Endodermal cell (in vitro differentiated cells): ENCODE results near the gene RAB19. TPM values are rescaled to one million over a fixed set of nuclear protein-coding genes. Genes with fewer than 3 reads are reported as not detected.
A peak's percentile ranks its signal among the peaks of the same experiment; 100 is the strongest.

Experiments used
- DNase-seq: peaks from one replicate; pipeline ENCODE4 v3.0.0-alpha.2; 2017
- H3K27ac ChIP-seq: 2 replicates; pipeline ENCODE4 v1.5.1; 2013; ENCODE audit warnings: mild to moderate bottlenecking, low read depth, low read length, moderate library complexity
- H3K27me3 ChIP-seq: 2 replicates; pipeline ENCODE4 v1.6.1; 2013; ENCODE audit warnings: mild to moderate bottlenecking, low read length, moderate library complexity; ENCODE audit not compliant: insufficient read depth, control insufficient read depth, poor library complexity, severe bottlenecking
- H3K36me3 ChIP-seq: 2 replicates; pipeline ENCODE4 v1.7.0; 2013; ENCODE audit warnings: mild to moderate bottlenecking, low read length, moderate library complexity; ENCODE audit not compliant: control insufficient read depth, insufficient read depth
- H3K4me1 ChIP-seq: one replicate; pipeline ENCODE4 v1.7.0; 2013; ENCODE audit warnings: low read length; ENCODE audit not compliant: control insufficient read depth, insufficient read depth
- H3K4me3 ChIP-seq: 2 replicates; pipeline ENCODE4 v1.5.1; 2013; ENCODE audit warnings: mild to moderate bottlenecking, low read length, moderate library complexity
- H3K9ac ChIP-seq: 2 replicates; pipeline ENCODE4 v1.6.1; 2013; ENCODE audit warnings: mild to moderate bottlenecking, low read length, moderate library complexity; ENCODE audit not compliant: poor library complexity, severe bottlenecking; ENCODE audit errors: extremely low read depth
- H3K9me3 ChIP-seq: 2 replicates; pipeline ENCODE4 v1.6.1; 2013; ENCODE audit warnings: mild to moderate bottlenecking, low read length, moderate library complexity; ENCODE audit not compliant: control insufficient read depth
- H3K27ac Mint-ChIP-seq: 2 replicates; pipeline ENCODE4 v1.8.0; 2020; ENCODE audit warnings: mixed read lengths
- H3K27me3 Mint-ChIP-seq: 2 replicates; pipeline ENCODE4 v1.8.0; 2021; ENCODE audit warnings: mild to moderate bottlenecking, mixed read lengths; ENCODE audit not compliant: insufficient read depth
- H3K36me3 Mint-ChIP-seq: 2 replicates; pipeline ENCODE4 v1.8.0; 2020; ENCODE audit warnings: low read depth, mixed read lengths
- H3K4me1 Mint-ChIP-seq: 2 replicates; pipeline ENCODE4 v1.8.0; 2020; ENCODE audit warnings: mixed read lengths
- H3K4me3 Mint-ChIP-seq: 2 replicates; pipeline ENCODE4 v1.8.0; 2020; ENCODE audit warnings: mild to moderate bottlenecking, moderate library complexity, mixed read lengths
- H3K9me3 Mint-ChIP-seq: 2 replicates; pipeline ENCODE4 v1.8.0; 2020; ENCODE audit warnings: mild to moderate bottlenecking, mixed read lengths
- WGBS, 2 experiments: methylation state at CpG; one replicate each; pipeline versions ENCODE4 v1.1.5 to v1.1.7; 2013; ENCODE audit warnings: missing lambda C conversion rate in 2 of 2, mixed read lengths in 1 of 2; ENCODE audit not compliant: insufficient coverage in 1 of 2, insufficient read length in 1 of 2; 5-methylcytosine and 5-hydroxymethylcytosine counted together
- total RNA-seq, 2 donors: library from RNA; stranded (reverse); fragmentation: NEBNext Ultra II Directional in 1 of 2; extraction: Animal tissue kit (Norgen Biotek cat#: 25700) in 1 of 2; gene quantifications; 2 replicates in 1 of 2; 3 replicates in 1 of 2; pipeline ENCODE4 v1.2.1, GENCODE V29; 2021
- TF ChIP-seq, protein P1 (sequence below): fragments of 200-600 bp; sonication (generic); conservative IDR thresholded peaks from 2 replicates; pipeline ENCODE4 v1.5.0; 2021; ENCODE audit warnings: antibody characterized with exemption, mild to moderate bottlenecking

RAB19 gene
- total RNA-seq, 2 donors from 2014 or later: 5.1 to 5.7 TPM

GRCh38 chr7:140383954-140384713 lies 19.7 kb upstream of the RAB19 start:
- no peak overlapping the region for H3K27ac ChIP-seq
- Mint-ChIP-seq H3K4me1 (no peaks in the 10 kb centered on the region), H3K36me3 (peaks cover 19% of the 10 kb centered on the region), H3K27me3 (no peaks in the 10 kb centered on the region), H3K4me3 (no peak overlapping the region), H3K9me3 (no peaks in the 10 kb centered on the region), H3K27ac (no peak overlapping the region)
- no peak overlapping the region for H3K4me3 ChIP-seq
- H3K36me3 ChIP-seq: peaks cover 37% of the 10 kb centered on the region
- no peaks in the 10 kb centered on the region for H3K9me3 ChIP-seq
- TF ChIP-seq, protein P1, sequence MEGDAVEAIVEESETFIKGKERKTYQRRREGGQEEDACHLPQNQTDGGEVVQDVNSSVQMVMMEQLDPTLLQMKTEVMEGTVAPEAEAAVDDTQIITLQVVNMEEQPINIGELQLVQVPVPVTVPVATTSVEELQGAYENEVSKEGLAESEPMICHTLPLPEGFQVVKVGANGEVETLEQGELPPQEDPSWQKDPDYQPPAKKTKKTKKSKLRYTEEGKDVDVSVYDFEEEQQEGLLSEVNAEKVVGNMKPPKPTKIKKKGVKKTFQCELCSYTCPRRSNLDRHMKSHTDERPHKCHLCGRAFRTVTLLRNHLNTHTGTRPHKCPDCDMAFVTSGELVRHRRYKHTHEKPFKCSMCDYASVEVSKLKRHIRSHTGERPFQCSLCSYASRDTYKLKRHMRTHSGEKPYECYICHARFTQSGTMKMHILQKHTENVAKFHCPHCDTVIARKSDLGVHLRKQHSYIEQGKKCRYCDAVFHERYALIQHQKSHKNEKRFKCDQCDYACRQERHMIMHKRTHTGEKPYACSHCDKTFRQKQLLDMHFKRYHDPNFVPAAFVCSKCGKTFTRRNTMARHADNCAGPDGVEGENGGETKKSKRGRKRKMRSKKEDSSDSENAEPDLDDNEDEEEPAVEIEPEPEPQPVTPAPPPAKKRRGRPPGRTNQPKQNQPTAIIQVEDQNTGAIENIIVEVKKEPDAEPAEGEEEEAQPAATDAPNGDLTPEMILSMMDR: no peak
- 95 to 100% methylated on average over 3 to 4 of the region's 6 CpGs for WGBS, 2 experiments
- no peaks in the 10 kb centered on the region for H3K27me3 ChIP-seq
- no peak for DNase-seq
- H3K4me1 ChIP-seq: no peaks in the 10 kb centered on the region
- H3K9ac ChIP-seq: no peak overlapping the region

DNA sequence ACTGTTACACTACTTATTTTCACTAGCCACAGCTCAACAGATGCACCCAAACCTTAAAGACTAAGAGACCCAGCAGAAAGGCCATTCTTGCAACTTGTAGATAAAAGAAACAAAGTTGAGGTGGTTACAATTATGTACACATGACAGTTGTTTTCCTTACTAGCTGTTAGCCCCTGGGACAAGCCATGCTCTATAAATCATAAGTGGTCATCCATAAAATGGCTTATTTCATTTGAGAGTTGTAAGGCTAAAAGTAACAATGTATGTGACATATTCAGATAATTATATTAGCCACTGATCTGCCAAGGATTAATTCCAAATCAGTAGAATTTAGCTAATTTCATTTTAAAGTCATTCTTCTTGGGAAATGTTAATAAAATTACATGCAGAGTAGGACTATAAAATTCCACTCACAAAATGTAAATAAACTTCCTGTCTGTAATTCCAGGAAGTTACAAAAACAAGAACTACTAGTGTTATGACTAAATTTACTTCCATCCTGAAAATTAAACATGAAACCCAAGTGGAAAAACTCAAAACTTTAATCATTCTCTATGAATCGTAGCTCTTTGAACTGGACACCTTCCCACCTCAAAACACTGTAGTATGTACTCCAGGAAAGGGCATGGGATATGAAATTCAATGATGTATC lies 18.8 kb upstream of the RAB19 start:
- no peaks in the 10 kb centered on the region for H3K4me1 ChIP-seq
- peaks cover 30% of the 10 kb centered on the region for H3K36me3 ChIP-seq
- H3K36me3 Mint-ChIP-seq: peaks cover 11% of the 10 kb centered on the region
- no peak overlapping the region for H3K4me3 ChIP-seq
- H3K27me3 ChIP-seq: no peaks in the 10 kb centered on the region
- H3K27ac ChIP-seq: no peak overlapping the region
- TF ChIP-seq, protein P1: no peak
- H3K4me1 Mint-ChIP-seq: no peaks in the 10 kb centered on the region
- H3K9me3 Mint-ChIP-seq: no peaks in the 10 kb centered on the region
- no peaks in the 10 kb centered on the region for H3K9me3 ChIP-seq
- H3K9ac ChIP-seq: no peak overlapping the region
- H3K27me3 Mint-ChIP-seq: no peaks in the 10 kb centered on the region
- WGBS, 2 experiments: 67% methylated on average over 1 of the region's 1 CpG; no CpG with 5 or more reads in 1 of the 2 experiments
- no peak overlapping the region for H3K27ac Mint-ChIP-seq
- no peak overlapping the region for H3K4me3 Mint-ChIP-seq
- DNase-seq: no peak

DNA sequence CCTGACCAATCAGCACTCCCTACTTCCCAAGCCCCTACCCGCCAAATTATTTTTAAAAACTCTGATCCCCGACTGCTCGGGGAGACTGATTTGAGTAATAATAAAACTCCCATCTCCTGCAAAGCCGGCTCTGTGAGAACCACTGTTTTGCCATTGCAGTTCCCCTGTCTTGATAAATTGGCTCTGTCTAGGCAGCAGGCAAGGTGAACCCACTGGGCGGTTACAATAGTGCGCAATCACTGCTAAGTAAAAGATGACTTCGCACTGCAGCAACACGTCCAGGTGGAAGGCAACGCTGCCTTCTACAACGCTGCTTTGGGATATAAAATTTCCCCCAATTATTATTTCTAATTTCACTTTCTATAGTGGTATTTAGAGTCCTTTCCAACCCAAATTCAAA lies 14.4 kb upstream of the RAB19 start:
- H3K4me1 Mint-ChIP-seq: no peaks in the 10 kb centered on the region
- Histone ChIP-seq H3K36me3 (peaks cover 11% of the 10 kb centered on the region), H3K9ac (no peak overlapping the region), H3K4me1 (no peaks in the 10 kb centered on the region), H3K4me3 (no peak overlapping the region), H3K9me3 (no peaks in the 10 kb centered on the region), H3K27me3 (no peaks in the 10 kb centered on the region), H3K27ac (no peak overlapping the region)
- H3K4me3 Mint-ChIP-seq: no peak overlapping the region
- DNase-seq: no peak
- no peaks in the 10 kb centered on the region for H3K9me3 Mint-ChIP-seq
- WGBS, 2 experiments: 85 to 90% methylated on average over 8 to 10 of the region's 10 CpGs
- peak overlapping the region; percentile 40 for H3K27ac Mint-ChIP-seq
- TF ChIP-seq, protein P1: no peak
- H3K36me3 Mint-ChIP-seq: no peaks in the 10 kb centered on the region
- H3K27me3 Mint-ChIP-seq: no peaks in the 10 kb centered on the region
